ENCODE measurements around the gene GRSF1.

The GRSF1 gene

GRCh38 chr4:70838204-70838603 lies 1.5 kb downstream of the GRSF1 start:
- in situ Hi-C loops (cut with MboI; ENCODE audit: low sequenced_read_pairs, unreplicated experiment) = no loop called here
- no peak for TF ChIP-seq CTCF (IDR thresholded peaks at IDR 0.05; ENCODE audit: borderline replicate concordance, control extremely low read depth, extremely low read depth, insufficient read depth, missing control alignments)
- peak; percentile 24 for DNase-seq (ENCODE audit: low spot score)

GRCh38 chr4:70836081-70836480 lies 3.6 kb downstream of the GRSF1 start:
- no peak for TF ChIP-seq CTCF (IDR thresholded peaks at IDR 0.05; ENCODE audit: borderline replicate concordance, control extremely low read depth, extremely low read depth, insufficient read depth, missing control alignments)
- in situ Hi-C loops (cut with MboI; ENCODE audit: low sequenced_read_pairs, unreplicated experiment) = no loop called here
- no peak for DNase-seq (ENCODE audit: low spot score)

DNA sequence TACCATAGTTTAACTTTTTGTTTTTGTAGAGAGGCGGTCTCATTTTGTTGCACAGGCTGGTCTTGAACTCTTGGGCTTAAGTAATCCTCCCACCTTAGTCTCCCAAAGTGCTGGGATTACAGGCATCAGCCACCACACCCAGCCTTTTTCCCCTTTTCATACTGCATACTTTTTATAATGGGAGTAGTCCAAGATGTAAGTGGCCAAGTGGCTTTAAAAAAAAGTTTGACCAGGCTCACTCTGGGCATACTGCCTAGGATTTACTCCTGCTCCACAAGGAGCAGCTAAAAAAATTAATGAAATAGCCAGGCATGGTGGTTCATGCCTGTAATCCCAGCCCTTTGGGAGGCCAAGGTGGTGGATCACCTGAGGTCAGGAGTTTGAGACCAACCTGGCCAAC lies 6.0 kb downstream of the GRSF1 start:
- no peak for TF ChIP-seq CTCF (IDR thresholded peaks at IDR 0.05; ENCODE audit: borderline replicate concordance, control extremely low read depth, extremely low read depth, insufficient read depth, missing control alignments)
- in situ Hi-C loops (cut with MboI; ENCODE audit: low sequenced_read_pairs, unreplicated experiment) = no loop called here
- DNase-seq (ENCODE audit: low spot score) = no peak

DNA sequence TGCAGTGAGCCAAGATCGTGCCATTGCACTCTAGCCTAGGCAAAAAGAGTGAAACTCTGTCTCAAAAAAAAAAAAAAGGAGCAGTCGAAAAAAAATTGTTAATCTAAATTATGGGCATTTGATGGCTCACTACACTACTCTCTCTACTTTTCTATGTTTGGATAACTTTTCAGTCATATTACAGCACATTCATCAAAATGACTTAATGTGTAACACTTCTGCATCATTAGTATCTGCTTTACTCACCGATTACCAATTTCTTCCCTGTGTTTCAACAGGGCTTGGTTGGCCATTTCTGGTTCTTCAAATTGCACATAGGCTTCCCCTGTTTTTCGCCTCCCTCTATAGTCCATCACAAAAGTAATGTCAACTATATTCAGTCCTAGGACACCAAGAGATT lies 8.4 kb downstream of the GRSF1 start:
- no peak for TF ChIP-seq CTCF (IDR thresholded peaks at IDR 0.05; ENCODE audit: borderline replicate concordance, control extremely low read depth, extremely low read depth, insufficient read depth, missing control alignments)
- in situ Hi-C loops (cut with MboI; ENCODE audit: low sequenced_read_pairs, unreplicated experiment) = no loop called here
- no peak for DNase-seq (ENCODE audit: low spot score)

GRCh38 chr4:70830054-70830453 lies 9.6 kb downstream of the GRSF1 start:
- no peak for DNase-seq (ENCODE audit: low spot score)
- in situ Hi-C loops (cut with MboI; ENCODE audit: low sequenced_read_pairs, unreplicated experiment) = no loop called here
- TF ChIP-seq CTCF (IDR thresholded peaks at IDR 0.05; ENCODE audit: borderline replicate concordance, control extremely low read depth, extremely low read depth, insufficient read depth, missing control alignments) = no peak

GRCh38 chr4:70829492-70829891 lies 10.2 kb downstream of the GRSF1 start:
- TF ChIP-seq CTCF (IDR thresholded peaks at IDR 0.05; ENCODE audit: borderline replicate concordance, control extremely low read depth, extremely low read depth, insufficient read depth, missing control alignments) = no peak
- in situ Hi-C loops (cut with MboI; ENCODE audit: low sequenced_read_pairs, unreplicated experiment) = no loop called here
- DNase-seq (ENCODE audit: low spot score) = no peak

GRCh38 chr4:70829015-70829414 lies 10.7 kb downstream of the GRSF1 start:
- no peak for TF ChIP-seq CTCF (IDR thresholded peaks at IDR 0.05; ENCODE audit: borderline replicate concordance, control extremely low read depth, extremely low read depth, insufficient read depth, missing control alignments)
- DNase-seq (ENCODE audit: low spot score) = no peak
- in situ Hi-C loops (cut with MboI; ENCODE audit: low sequenced_read_pairs, unreplicated experiment) = no loop called here
